ENCODE data around the gene MGAT4D.
"Not testable (repeated sequence)": the region's sequence is repeated elsewhere in the genome, so short reads cannot be mapped to it uniquely, and the experiment has no call there.

The MGAT4D gene

DNA sequence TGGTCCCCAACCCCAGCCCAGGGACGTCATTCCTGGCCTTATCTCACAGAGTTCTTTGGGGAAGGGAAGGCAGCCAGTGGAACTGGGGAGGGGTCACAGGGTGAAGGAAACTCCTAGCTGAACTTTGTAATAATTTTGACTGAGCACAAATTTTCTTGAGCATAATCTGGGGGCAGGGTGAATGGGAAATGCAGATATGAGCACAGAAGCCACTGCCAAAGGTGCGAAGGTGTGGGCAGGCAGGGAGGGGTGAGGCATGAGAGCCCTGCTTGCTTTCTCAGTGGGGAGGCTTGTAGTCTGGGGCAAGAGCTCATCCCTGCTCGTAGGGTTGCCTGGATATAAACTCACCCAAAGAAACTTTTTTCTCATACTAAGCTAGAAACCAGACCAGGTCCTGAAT, 34.9 kb downstream of the MGAT4D start:
- Histone ChIP-seq H3K36me3 (no peaks in the 10 kb centered on the region), H3K4me3 (ENCODE audit: low read depth in 1 of 2, low read length in 1 of 2) (no peak overlapping the region), H3K27ac (no peak overlapping the region), H3K4me1 (ENCODE audit: control insufficient read depth in 1 of 2, insufficient read depth in 1 of 2, low read depth in 1 of 2, low read length in 1 of 2) (peaks cover 0 to 10% of the 10 kb centered on the region in 2 experiments), H3K27me3 (no peaks in the 10 kb centered on the region), H3K9me3 (no peaks in the 10 kb centered on the region)
- TF ChIP-seq, protein P1, sequence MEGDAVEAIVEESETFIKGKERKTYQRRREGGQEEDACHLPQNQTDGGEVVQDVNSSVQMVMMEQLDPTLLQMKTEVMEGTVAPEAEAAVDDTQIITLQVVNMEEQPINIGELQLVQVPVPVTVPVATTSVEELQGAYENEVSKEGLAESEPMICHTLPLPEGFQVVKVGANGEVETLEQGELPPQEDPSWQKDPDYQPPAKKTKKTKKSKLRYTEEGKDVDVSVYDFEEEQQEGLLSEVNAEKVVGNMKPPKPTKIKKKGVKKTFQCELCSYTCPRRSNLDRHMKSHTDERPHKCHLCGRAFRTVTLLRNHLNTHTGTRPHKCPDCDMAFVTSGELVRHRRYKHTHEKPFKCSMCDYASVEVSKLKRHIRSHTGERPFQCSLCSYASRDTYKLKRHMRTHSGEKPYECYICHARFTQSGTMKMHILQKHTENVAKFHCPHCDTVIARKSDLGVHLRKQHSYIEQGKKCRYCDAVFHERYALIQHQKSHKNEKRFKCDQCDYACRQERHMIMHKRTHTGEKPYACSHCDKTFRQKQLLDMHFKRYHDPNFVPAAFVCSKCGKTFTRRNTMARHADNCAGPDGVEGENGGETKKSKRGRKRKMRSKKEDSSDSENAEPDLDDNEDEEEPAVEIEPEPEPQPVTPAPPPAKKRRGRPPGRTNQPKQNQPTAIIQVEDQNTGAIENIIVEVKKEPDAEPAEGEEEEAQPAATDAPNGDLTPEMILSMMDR (IDR thresholded peaks at IDR 0.05): no peak

GRCh38 chr4:140450352-140450751, 47.7 kb downstream of the MGAT4D start:
- no peak overlapping the region for H3K4me3 ChIP-seq (ENCODE audit: low read depth in 1 of 2, low read length in 1 of 2)
- H3K4me1 ChIP-seq (ENCODE audit: control insufficient read depth in 1 of 2, insufficient read depth in 1 of 2, low read depth in 1 of 2, low read length in 1 of 2): no peaks in the 10 kb centered on the region
- TF ChIP-seq, protein P1 (IDR thresholded peaks at IDR 0.05): no peak
- H3K36me3 ChIP-seq: no peaks in the 10 kb centered on the region
- no peaks in the 10 kb centered on the region for H3K9me3 ChIP-seq
- H3K27ac ChIP-seq: no peak overlapping the region
- H3K27me3 ChIP-seq: no peaks in the 10 kb centered on the region

DNA sequence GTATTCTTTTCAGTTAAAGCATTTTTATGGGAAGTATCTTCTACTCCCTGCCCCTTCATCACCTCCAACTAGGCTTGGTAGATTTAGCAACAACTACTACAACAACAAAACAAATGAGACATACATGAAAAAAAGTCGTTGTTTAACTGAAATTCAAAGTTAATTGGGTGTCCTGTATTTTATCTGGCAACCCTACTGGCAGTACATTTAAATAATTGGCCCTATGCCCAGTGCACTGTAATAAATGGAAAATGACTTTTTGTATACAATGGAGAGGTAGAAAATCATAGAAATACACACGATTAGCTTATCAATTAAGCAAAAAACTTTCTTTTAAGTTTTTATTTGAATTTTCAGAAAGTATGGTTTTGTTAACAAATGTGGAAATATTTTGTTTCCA, 49.3 kb downstream of the MGAT4D start:
- no peaks in the 10 kb centered on the region for H3K36me3 ChIP-seq
- no peak overlapping the region for H3K27ac ChIP-seq
- H3K27me3 ChIP-seq: no peaks in the 10 kb centered on the region
- H3K4me1 ChIP-seq (ENCODE audit: control insufficient read depth in 1 of 2, insufficient read depth in 1 of 2, low read depth in 1 of 2, low read length in 1 of 2): no peaks in the 10 kb centered on the region
- no peak overlapping the region for H3K4me3 ChIP-seq (ENCODE audit: low read depth in 1 of 2, low read length in 1 of 2)
- no peaks in the 10 kb centered on the region for H3K9me3 ChIP-seq
- TF ChIP-seq, protein P1 (IDR thresholded peaks at IDR 0.05): no peak

GRCh38 chr4:140448162-140448561, 49.9 kb downstream of the MGAT4D start:
- Histone ChIP-seq H3K36me3 (no peaks in the 10 kb centered on the region), H3K27me3 (no peaks in the 10 kb centered on the region), H3K4me1 (ENCODE audit: control insufficient read depth in 1 of 2, insufficient read depth in 1 of 2, low read depth in 1 of 2, low read length in 1 of 2) (no peaks in the 10 kb centered on the region), H3K9me3 (no peaks in the 10 kb centered on the region), H3K4me3 (ENCODE audit: low read depth in 1 of 2, low read length in 1 of 2) (no peak overlapping the region), H3K27ac (no peak overlapping the region)
- TF ChIP-seq, protein P1 (IDR thresholded peaks at IDR 0.05): no peak

GRCh38 chr4:140444347-140444746, 53.7 kb downstream of the MGAT4D start:
- not testable (repeated sequence) for H3K9me3 ChIP-seq; H3K27me3 ChIP-seq; H3K4me3 ChIP-seq (ENCODE audit: low read depth in 1 of 2, low read length in 1 of 2); H3K36me3 ChIP-seq; H3K4me1 ChIP-seq (ENCODE audit: control insufficient read depth in 1 of 2, insufficient read depth in 1 of 2, low read depth in 1 of 2, low read length in 1 of 2); H3K27ac ChIP-seq

- Histone ChIP-seq H3K4me1 (ENCODE audit: control insufficient read depth in 1 of 2, insufficient read depth in 1 of 2, low read depth in 1 of 2, low read length in 1 of 2) (no peaks in the 10 kb centered on the region), H3K9me3 (no peaks in the 10 kb centered on the region), H3K36me3 (no peaks in the 10 kb centered on the region), H3K4me3 (ENCODE audit: low read depth in 1 of 2, low read length in 1 of 2) (no peak overlapping the region), H3K27ac (no peak overlapping the region), H3K27me3 (no peaks in the 10 kb centered on the region)
- TF ChIP-seq, protein P1 (IDR thresholded peaks at IDR 0.05): no peak
Observed at GRCh38 chr4:140439644-140440142, 58.4 kb downstream of the MGAT4D start.

Data from neutrophil (primary cell).